OCI-LY3 (cell line): ENCODE measurements around the gene LRFN5.

ENCODE experiments used
- H2AFZ ChIP-seq: fragments of 200-600, 300-600 bp; shearing (Covaris generic); 2 replicates; pipeline ENCODE4 v1.6.0; 2014; ENCODE audit warnings: antibody characterized with exemption, low read depth, low read length
- H3K27ac ChIP-seq: fragments of 200-600, 300-600 bp; sonication (generic); 2 replicates; pipeline ENCODE4 v1.5.1; 2014; ENCODE audit warnings: mild to moderate bottlenecking, low read length, moderate library complexity, mixed read lengths
- H3K27me3 ChIP-seq: fragments of 200-600, 300-600 bp; sonication (generic); 2 replicates; pipeline ENCODE4 v1.6.1; 2014; ENCODE audit warnings: low read depth, low read length, mixed read lengths
- H3K36me3 ChIP-seq: fragments of 200-600, 300-600 bp; sonication (generic); replicated peaks from 2 replicates; pipeline ENCODE3; 2014; ENCODE audit warnings: low read depth, low read length, mixed read lengths
- H3K4me1 ChIP-seq: fragments of 300-600, 200-600 bp; sonication (generic); 2 replicates; pipeline ENCODE4 v1.6.1; 2014; ENCODE audit warnings: low read length, mixed read lengths
- H3K4me2 ChIP-seq: fragments of 200-600, 300-600 bp; sonication (generic); 2 replicates; pipeline ENCODE4 v1.6.1; 2014; ENCODE audit warnings: low read length, mixed read lengths
- H3K4me3 ChIP-seq: fragments of 300-600, 200-600 bp; sonication (generic); 2 replicates; pipeline ENCODE4 v1.5.1; 2014; ENCODE audit warnings: antibody characterized with exemption, mild to moderate bottlenecking, low read length, moderate library complexity
- H3K79me2 ChIP-seq: fragments of 300-600, 200-600 bp; shearing (Covaris generic); 2 replicates; pipeline ENCODE4 v1.6.1; 2014; ENCODE audit warnings: mild to moderate bottlenecking, low read length, mixed read lengths
- H3K9ac ChIP-seq: fragments of 300-600, 200-600 bp; shearing (Covaris generic); 2 replicates; pipeline ENCODE4 v1.6.0; 2014; ENCODE audit warnings: mild to moderate bottlenecking, low read length, moderate library complexity
- H3K9me3 ChIP-seq: fragments of 200-600, 300-600 bp; shearing (Covaris generic); 2 replicates; pipeline ENCODE4 v1.6.1; 2014; ENCODE audit warnings: low read length, mixed read lengths; ENCODE audit not compliant: insufficient read depth
- H4K20me1 ChIP-seq: fragments of 200-600, 300-600 bp; sonication (generic); 2 replicates; pipeline ENCODE4 v1.6.1; 2016; ENCODE audit warnings: low read length, mixed read lengths; ENCODE audit not compliant: insufficient read depth
- CTCF ChIP-seq: fragments of 200-600, 300-600 bp; sonication (generic); IDR thresholded peaks from 2 replicates; pipeline ENCODE4 v1.5.1; 2014; ENCODE audit warnings: antibody characterized with exemption, low read length, low read depth
- EZH2phosphoT487 ChIP-seq: fragments of 200-600 bp; shearing (Covaris generic); IDR thresholded peaks from 2 replicates; pipeline ENCODE4 v1.6.1; 2018; ENCODE audit warnings: antibody characterized with exemption, mixed run types, low read depth

LRFN5 gene

GRCh38 chr14:41629876-41630275 is 23.2 kb downstream of the LRFN5 start:
- no peak overlapping the region for H3K4me2 ChIP-seq
- no peak overlapping the region for H2AFZ ChIP-seq
- H3K36me3 ChIP-seq, result no peaks in the 10 kb centered on the region
- H3K4me3 ChIP-seq, result no peak overlapping the region
- no peak overlapping the region for H3K27ac ChIP-seq
- no peak overlapping the region for H3K9ac ChIP-seq
- H3K4me1 ChIP-seq, result no peaks in the 10 kb centered on the region
- no peaks in the 10 kb centered on the region for H3K79me2 ChIP-seq
- H3K9me3 ChIP-seq, result no peaks in the 10 kb centered on the region
- no peaks in the 10 kb centered on the region for H4K20me1 ChIP-seq
- TF ChIP-seq EZH2phosphoT487 (no peak), CTCF (no peak)
- H3K27me3 ChIP-seq, result no peaks in the 10 kb centered on the region

GRCh38 chr14:41634286-41634685 is 27.6 kb downstream of the LRFN5 start:
- Histone ChIP-seq H3K9me3 (no peaks in the 10 kb centered on the region), H3K4me3 (no peak overlapping the region), H3K4me2 (no peak overlapping the region), H3K79me2 (no peaks in the 10 kb centered on the region), H3K27ac (no peak overlapping the region), H3K4me1 (no peaks in the 10 kb centered on the region), H3K27me3 (no peaks in the 10 kb centered on the region), H3K9ac (no peak overlapping the region), H4K20me1 (no peaks in the 10 kb centered on the region), H2AFZ (no peak overlapping the region), H3K36me3 (no peaks in the 10 kb centered on the region)
- TF ChIP-seq CTCF (no peak), EZH2phosphoT487 (no peak)

GRCh38 chr14:41636492-41637392 is 30.1 kb downstream of the LRFN5 start:
- no peaks in the 10 kb centered on the region for H3K79me2 ChIP-seq
- TF ChIP-seq CTCF (no peak), EZH2phosphoT487 (no peak)
- H3K27ac ChIP-seq, result no peak overlapping the region
- no peaks in the 10 kb centered on the region for H3K27me3 ChIP-seq
- H3K36me3 ChIP-seq, result no peaks in the 10 kb centered on the region
- no peak overlapping the region for H3K4me3 ChIP-seq
- H3K9ac ChIP-seq, result no peak overlapping the region
- no peaks in the 10 kb centered on the region for H4K20me1 ChIP-seq
- H2AFZ ChIP-seq, result no peak overlapping the region
- H3K4me2 ChIP-seq, result no peak overlapping the region
- H3K4me1 ChIP-seq, result no peaks in the 10 kb centered on the region
- no peaks in the 10 kb centered on the region for H3K9me3 ChIP-seq

GRCh38 chr14:41641690-41642089 is 35.0 kb downstream of the LRFN5 start:
- H3K4me1 ChIP-seq, result no peaks in the 10 kb centered on the region
- H3K36me3 ChIP-seq, result no peaks in the 10 kb centered on the region
- H3K4me3 ChIP-seq, result no peak overlapping the region
- H3K27ac ChIP-seq, result no peak overlapping the region
- TF ChIP-seq EZH2phosphoT487 (no peak), CTCF (no peak)
- H3K27me3 ChIP-seq, result no peaks in the 10 kb centered on the region
- H3K9ac ChIP-seq, result no peak overlapping the region
- no peaks in the 10 kb centered on the region for H4K20me1 ChIP-seq
- H3K9me3 ChIP-seq, result no peaks in the 10 kb centered on the region
- H3K4me2 ChIP-seq, result no peak overlapping the region
- no peaks in the 10 kb centered on the region for H3K79me2 ChIP-seq
- no peak overlapping the region for H2AFZ ChIP-seq
